ENCODE results near the gene SMTN. TPM values are rescaled to one million over a fixed set of nuclear protein-coding genes. Genes with fewer than 3 reads are reported as not detected.
A peak's percentile ranks its signal among the peaks of the same experiment; 100 is the strongest.

Gene SMTN
- total and polyA plus RNA-seq, 10 of the 15 experiments (the other 5 are each of a cell fraction or from before 2014, with no cell fraction given): 0.92 to 21.9 (median 4.8) TPM

GRCh38 chr22:31107178-31107893 is 26.2 kb downstream of the SMTN start, which contains the start of gene SELENOM:
SELENOM (minus strand) TSS chr22:31107568; CDS start chr22:31107505, 63 bp downstream.
- H4K20me1 ChIP-seq (ENCODE audit: control insufficient read depth, insufficient read depth): no peaks in the 10 kb centered on the region
- BruUV-seq (replicated peaks): no TSS peak
- in situ Hi-C loops (cut with MboI) (no loop called here), intact Hi-C loops (cut with micrococcal nuclease; ENCODE audit: unreplicated experiment) (loop anchor here (5.0 kb wide), 1 partner anchor 165 kb away; no protein-coding TSS in a partner anchor)
- no peaks in the 10 kb centered on the region for H3K79me2 ChIP-seq (ENCODE audit: control insufficient read depth, insufficient read depth, low read length)
- ChIA-PET SMC1A (ENCODE audit: uncharacterized antibody, unreplicated experiment) (interaction anchor here (0.6 to 2.1 kb wide), 8 partner anchors 11 to 207 kb away, joined by 3 to 9 read pairs (median 5); no protein-coding TSS in a partner anchor), RAD21 (ENCODE audit: unreplicated experiment) (interaction anchor here (0.6 to 2.1 kb wide), 7 partner anchors 22 to 498 kb away, joined by 3 to 6 read pairs (median 3); no protein-coding TSS in a partner anchor), CTCF (interaction anchor here (0.8 to 3.4 kb wide), 15 partner anchors 12 to 472 kb away, joined by 3 to 19 read pairs (median 6); partner anchors contain the start of genes LIMK2 and SLC35E4), POLR2A (interaction anchor here (1.0 kb wide), 1 partner anchor 124 kb away, joined by 3 read pairs; no protein-coding TSS in a partner anchor)
- peak within 1 kb of the TSS; percentile 83 for H3K4me2 ChIP-seq (ENCODE audit: control insufficient read depth, insufficient read depth)
- DNase-seq (ENCODE audit: low read depth, low spot score) (peak; percentile 53), ATAC-seq (peak; percentile 94), FAIRE-seq (peak; percentile 91)
- WGBS (ENCODE audit: insufficient coverage, insufficient replicate concordance, low lambda C conversion rate, missing lambda C conversion rate): 6% methylated on average over 60 of the region's 67 CpGs
- H3K9me3 ChIP-seq (replicated peaks; ENCODE audit: control insufficient read depth, insufficient read depth, low read length): no peaks in the 10 kb centered on the region
- no peak within 1 kb of the TSS for H3K27ac ChIP-seq (ENCODE audit: control insufficient read depth, insufficient read depth)
- no peaks in the 10 kb centered on the region for H3K36me3 ChIP-seq (ENCODE audit: control insufficient read depth in 2 of 2, insufficient read depth in 2 of 2, low read length in 1 of 2)
- peak within 1 kb of the TSS; percentile 58 for H2AFZ ChIP-seq (ENCODE audit: control insufficient read depth, low read depth, low read length)
- no peaks in the 10 kb centered on the region for H3K27me3 ChIP-seq (replicated peaks in 1 of 2; ENCODE audit: control insufficient read depth in 2 of 2, insufficient read depth in 2 of 2, low read length in 1 of 2)
- no peaks in the 10 kb centered on the region; the same call in 1 of the 2 replicates for H3K4me1 ChIP-seq (ENCODE audit: control insufficient read depth, insufficient read depth, low read length)
- peak within 1 kb of the TSS; percentile 54 for H3K4me3 ChIP-seq
- peak within 1 kb of the TSS; percentile 51; the same call in 1 of the 2 replicates for H3K9ac ChIP-seq (ENCODE audit: control insufficient read depth, insufficient read depth, low read length)
- 0 out of 2 replicates have a peak, but pooled peaks have one; percentile 11 for TF ChIP-seq RFX5 (IDR thresholded peaks at IDR 0.05; ENCODE audit: low read depth, low read length)
- TF ChIP-seq NBN (IDR thresholded peaks at IDR 0.05): 0 out of 2 replicates have a peak, but pooled peaks have one; percentile 29
- 0 out of 2 replicates have a peak, but pooled peaks have one; percentile 15 for TF ChIP-seq GATAD2B (conservative IDR thresholded peaks at IDR 0.05; ENCODE audit: low read depth)
- peak; percentile 67; the same call in 1 of the 2 replicates for TF ChIP-seq SMC3 (IDR thresholded peaks at IDR 0.05; ENCODE audit: borderline replicate concordance, low read length)
- no peak for TF ChIP-seq CBX5 (IDR thresholded peaks at IDR 0.05; ENCODE audit: low read depth)
- TF ChIP-seq SMAD1 (IDR thresholded peaks at IDR 0.05; ENCODE audit: low read depth, partially characterized antibody): no peak
- TF ChIP-seq POU2F2 (IDR thresholded peaks at IDR 0.05; ENCODE audit: borderline replicate concordance, low read depth, low read length): no peak
- TF ChIP-seq ZNF622 (IDR thresholded peaks at IDR 0.05): no peak
- TF ChIP-seq ESRRA (IDR thresholded peaks at IDR 0.05; ENCODE audit: low read length): 0 out of 2 replicates have a peak, but pooled peaks have one; percentile 17
- TF ChIP-seq IKZF1 (conservative IDR thresholded peaks at IDR 0.05): peak; percentile 66; the same call in 1 of the 2 replicates
- TF ChIP-seq YBX1 (IDR thresholded peaks at IDR 0.05): no peak
- no peak for TF ChIP-seq E2F4 (IDR thresholded peaks at IDR 0.05; ENCODE audit: low read depth, low read length)
- no peak for TF ChIP-seq STAT1 (conservative IDR thresholded peaks at IDR 0.05)
- no peak for TF ChIP-seq BCLAF1 (IDR thresholded peaks at IDR 0.05)
- no peak for TF ChIP-seq RBBP5 (conservative IDR thresholded peaks at IDR 0.05)
- peak; percentile 89 to 91 (median 90) for TF ChIP-seq CTCF (IDR thresholded peaks at IDR 0.05 in 2 of 3, conservative IDR thresholded peaks at IDR 0.05 in 1 of 3; ENCODE audit: control insufficient read depth in 2 of 3, extremely low read depth in 1 of 3, insufficient read depth in 1 of 3, low read depth in 3 of 3, low read length in 3 of 3)
- no peak for TF ChIP-seq NRF1 (conservative IDR thresholded peaks at IDR 0.05; ENCODE audit: low read depth, low read length)
- TF ChIP-seq SUZ12 (IDR thresholded peaks at IDR 0.05; ENCODE audit: unreplicated experiment): no peak
